MM.1S (cell line): Measurements from ENCODE around the gene FOXJ1.
A peak's percentile ranks its signal among the peaks of the same experiment; 100 is the strongest.

Source experiments
- DNase-seq: peaks from one replicate; pipeline ENCODE4 v3.0.0-alpha.2; 2015
- H2AFZ ChIP-seq: fragments of 300-600 bp; sonication (generic); 2 replicates; pipeline ENCODE4 v1.6.0; 2016; ENCODE audit warnings: antibody characterized with exemption, low read length
- H3F3A ChIP-seq: fragments of 300-600 bp; sonication (generic); 2 replicates; pipeline ENCODE4 v1.6.1; 2016; ENCODE audit warnings: mild to moderate bottlenecking, antibody characterized with exemption, low read length, moderate library complexity, mixed read lengths; ENCODE audit not compliant: insufficient read depth
- H3K27ac ChIP-seq: fragments of 300-600 bp; sonication (generic); 2 replicates; pipeline ENCODE4 v1.5.1; 2016; ENCODE audit warnings: mild to moderate bottlenecking, low read length
- H3K27me3 ChIP-seq: fragments of 300-600 bp; sonication (generic); replicated peaks from 2 replicates; pipeline ENCODE4 v1.6.0; 2016; ENCODE audit warnings: low read length; ENCODE audit not compliant: insufficient read depth
- H3K36me3 ChIP-seq: fragments of 300-600 bp; sonication (generic); replicated peaks from 2 replicates; pipeline ENCODE4 v1.6.1; 2016; ENCODE audit warnings: mild to moderate bottlenecking, low read length, mixed read lengths; ENCODE audit not compliant: insufficient read depth
- H3K4me1 ChIP-seq: fragments of 300-600 bp; sonication (generic); 2 replicates; pipeline ENCODE4 v1.6.1; 2016; ENCODE audit warnings: low read length, mixed read lengths
- H3K4me2 ChIP-seq: fragments of 300-600 bp; sonication (generic); 2 replicates; pipeline ENCODE4 v1.6.0; 2016; ENCODE audit warnings: low read depth, low read length
- H3K4me3 ChIP-seq: fragments of 300-600 bp; sonication (generic); 2 replicates; pipeline ENCODE4 v1.5.1; 2016; ENCODE audit warnings: low read length, mixed read lengths
- H3K79me2 ChIP-seq: fragments of 300-600 bp; sonication (generic); 2 replicates; pipeline ENCODE4 v1.6.1; 2016; ENCODE audit warnings: mixed run types, low read length, mixed read lengths
- H3K9ac ChIP-seq: fragments of 300-600 bp; sonication (generic); 2 replicates; pipeline ENCODE4 v1.6.1; 2016; ENCODE audit warnings: low read length, mixed read lengths
- H3K9me2 ChIP-seq: fragments of 300-600 bp; sonication (generic); replicated peaks from 2 replicates; pipeline ENCODE4 v1.6.1; 2016; ENCODE audit warnings: mild to moderate bottlenecking, low read length, mixed read lengths; ENCODE audit not compliant: insufficient read depth
- H3K9me3 ChIP-seq: fragments of 300-600 bp; sonication (generic); replicated peaks from 2 replicates; pipeline ENCODE4 v1.6.1; 2016; ENCODE audit warnings: mild to moderate bottlenecking, low read length, mixed read lengths; ENCODE audit not compliant: insufficient read depth
- H4K20me1 ChIP-seq: fragments of 300-600 bp; sonication (generic); 2 replicates; pipeline ENCODE4 v1.6.1; 2016; ENCODE audit warnings: mild to moderate bottlenecking, low read length, moderate library complexity, mixed read lengths; ENCODE audit not compliant: insufficient read depth
- EZH2 ChIP-seq: fragments of 300-600 bp; sonication (generic); optimal IDR thresholded peaks from 2 replicates; pipeline ENCODE3; 2017; ENCODE audit warnings: low read depth, mild to moderate bottlenecking, antibody characterized with exemption, low read length, mixed read lengths
- EZH2phosphoT487 ChIP-seq: fragments of 300-600 bp; sonication (generic); IDR thresholded peaks from 2 replicates; pipeline ENCODE4 v1.6.1; 2018; ENCODE audit warnings: antibody characterized with exemption, low read length
- TF ChIP-seq, protein P1 (sequence below): fragments of 300-600 bp; sonication (generic); IDR thresholded peaks from 2 replicates; pipeline ENCODE4 v1.5.1; 2016; ENCODE audit warnings: antibody characterized with exemption, low read length, mixed read lengths

The FOXJ1 gene

DNA sequence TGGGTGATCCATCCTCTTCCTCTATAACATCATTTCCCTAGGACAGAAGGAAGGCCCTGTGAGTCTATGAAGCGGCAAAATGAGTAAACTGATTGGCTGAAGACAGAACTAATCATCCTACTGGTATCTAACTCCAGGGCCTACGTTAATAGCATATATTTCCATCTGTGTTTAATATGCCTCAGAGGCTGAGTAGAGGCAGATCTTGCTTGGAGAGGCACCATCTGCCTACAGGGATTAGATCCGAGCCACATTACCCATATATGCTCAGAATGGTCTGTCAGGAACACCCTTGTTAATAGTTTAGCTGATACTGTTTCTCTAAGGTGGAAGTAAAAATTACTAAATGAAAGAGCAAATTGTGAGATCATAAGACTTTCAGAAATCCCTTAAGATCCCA lies 13.2 kb upstream of the FOXJ1 start:
- Histone ChIP-seq H3K9me2 (no peaks in the 10 kb centered on the region), H2AFZ (no peak overlapping the region), H3K27me3 (no peaks in the 10 kb centered on the region), H3K9ac (no peak overlapping the region), H4K20me1 (no peaks in the 10 kb centered on the region), H3F3A (no peaks in the 10 kb centered on the region), H3K27ac (no peak overlapping the region), H3K9me3 (no peaks in the 10 kb centered on the region), H3K36me3 (no peaks in the 10 kb centered on the region), H3K4me3 (no peak overlapping the region), H3K4me2 (no peak overlapping the region), H3K79me2 (no peaks in the 10 kb centered on the region), H3K4me1 (no peaks in the 10 kb centered on the region)
- TF ChIP-seq EZH2, result no peak
- DNase-seq, result no peak

DNA sequence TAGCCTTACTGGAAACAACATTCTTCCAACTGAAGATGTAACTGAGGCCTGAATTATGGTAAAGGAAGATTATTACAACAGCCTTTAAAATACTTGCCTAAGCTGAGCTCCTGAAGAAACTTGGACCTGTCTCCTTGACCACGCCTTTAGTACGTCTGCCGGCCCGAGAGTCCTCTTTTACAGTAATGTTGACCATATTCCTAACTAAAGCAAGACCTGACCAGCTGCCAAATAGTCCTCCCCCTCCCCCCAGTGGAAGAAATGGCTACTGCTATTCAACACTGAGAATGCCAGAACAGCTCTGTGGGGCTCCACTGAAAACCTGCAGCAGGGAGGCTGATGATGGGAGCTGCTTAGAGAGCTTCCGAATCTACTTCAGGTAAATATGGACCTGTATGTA lies 12.6 kb upstream of the FOXJ1 start:
- no peaks in the 10 kb centered on the region for H3F3A ChIP-seq
- H3K27ac ChIP-seq, result no peak overlapping the region
- H3K27me3 ChIP-seq, result no peaks in the 10 kb centered on the region
- no peaks in the 10 kb centered on the region for H3K4me1 ChIP-seq
- no peaks in the 10 kb centered on the region for H3K9me2 ChIP-seq
- H4K20me1 ChIP-seq, result no peaks in the 10 kb centered on the region
- H3K79me2 ChIP-seq, result no peaks in the 10 kb centered on the region
- H2AFZ ChIP-seq, result no peak overlapping the region
- H3K4me3 ChIP-seq, result no peak overlapping the region
- no peaks in the 10 kb centered on the region for H3K36me3 ChIP-seq
- no peak overlapping the region for H3K9ac ChIP-seq
- H3K9me3 ChIP-seq, result no peaks in the 10 kb centered on the region
- no peak overlapping the region for H3K4me2 ChIP-seq
- TF ChIP-seq, protein P1, sequence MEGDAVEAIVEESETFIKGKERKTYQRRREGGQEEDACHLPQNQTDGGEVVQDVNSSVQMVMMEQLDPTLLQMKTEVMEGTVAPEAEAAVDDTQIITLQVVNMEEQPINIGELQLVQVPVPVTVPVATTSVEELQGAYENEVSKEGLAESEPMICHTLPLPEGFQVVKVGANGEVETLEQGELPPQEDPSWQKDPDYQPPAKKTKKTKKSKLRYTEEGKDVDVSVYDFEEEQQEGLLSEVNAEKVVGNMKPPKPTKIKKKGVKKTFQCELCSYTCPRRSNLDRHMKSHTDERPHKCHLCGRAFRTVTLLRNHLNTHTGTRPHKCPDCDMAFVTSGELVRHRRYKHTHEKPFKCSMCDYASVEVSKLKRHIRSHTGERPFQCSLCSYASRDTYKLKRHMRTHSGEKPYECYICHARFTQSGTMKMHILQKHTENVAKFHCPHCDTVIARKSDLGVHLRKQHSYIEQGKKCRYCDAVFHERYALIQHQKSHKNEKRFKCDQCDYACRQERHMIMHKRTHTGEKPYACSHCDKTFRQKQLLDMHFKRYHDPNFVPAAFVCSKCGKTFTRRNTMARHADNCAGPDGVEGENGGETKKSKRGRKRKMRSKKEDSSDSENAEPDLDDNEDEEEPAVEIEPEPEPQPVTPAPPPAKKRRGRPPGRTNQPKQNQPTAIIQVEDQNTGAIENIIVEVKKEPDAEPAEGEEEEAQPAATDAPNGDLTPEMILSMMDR, result peak; percentile 21; the same call in 1 of the 2 replicates
- no peak for TF ChIP-seq EZH2
- no peak for DNase-seq

DNA sequence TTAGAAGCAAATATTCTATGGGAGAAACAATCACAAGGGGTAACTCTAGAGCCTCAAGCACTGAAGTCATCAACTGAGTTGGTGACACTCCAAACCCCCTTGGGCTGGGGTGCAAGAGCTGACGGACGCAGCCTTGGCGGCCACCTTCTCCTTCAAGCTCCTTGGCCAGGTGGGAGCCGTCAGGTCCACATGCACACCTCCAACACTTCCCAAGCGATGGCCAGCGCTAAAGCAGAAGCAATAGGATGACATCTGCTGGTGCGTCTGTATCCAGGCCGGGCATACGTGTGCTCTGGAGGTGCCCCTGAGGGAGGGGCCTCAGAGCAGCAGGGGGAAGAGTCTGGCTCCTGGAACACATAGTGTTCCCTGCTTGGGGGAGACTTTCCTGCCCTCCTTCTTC lies 12.2 kb upstream of the FOXJ1 start:
- Histone ChIP-seq H4K20me1 (no peaks in the 10 kb centered on the region), H3F3A (no peaks in the 10 kb centered on the region), H2AFZ (no peak overlapping the region), H3K9ac (no peak overlapping the region), H3K9me2 (no peaks in the 10 kb centered on the region), H3K4me1 (no peaks in the 10 kb centered on the region), H3K4me2 (no peak overlapping the region), H3K79me2 (no peaks in the 10 kb centered on the region), H3K27ac (no peak overlapping the region), H3K27me3 (no peaks in the 10 kb centered on the region), H3K4me3 (no peak overlapping the region), H3K36me3 (no peaks in the 10 kb centered on the region), H3K9me3 (no peaks in the 10 kb centered on the region)
- TF ChIP-seq, protein P1, result no peak
- no peak for TF ChIP-seq EZH2phosphoT487
- no peak for TF ChIP-seq EZH2
- no peak for DNase-seq

DNA sequence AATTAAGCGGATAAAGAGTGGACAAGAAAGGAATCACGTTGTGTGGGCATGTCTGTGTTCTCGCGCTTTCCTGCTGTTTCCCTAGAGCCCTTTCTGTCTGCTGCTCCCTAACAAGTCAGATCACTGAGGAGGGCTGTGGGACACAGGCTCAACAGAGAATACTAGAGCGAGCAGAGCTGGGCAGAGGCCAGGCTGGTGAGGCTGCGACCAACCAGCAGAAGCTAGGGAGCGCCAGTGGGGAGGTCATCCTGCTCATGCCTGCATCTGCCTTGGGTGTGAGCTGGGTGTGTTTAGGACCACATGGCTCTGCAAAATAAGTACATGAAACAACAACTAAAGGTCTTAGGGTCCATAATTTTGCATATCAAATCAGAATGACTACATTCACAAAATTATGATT lies 11.5 kb upstream of the FOXJ1 start:
- Histone ChIP-seq H3K9me2 (no peaks in the 10 kb centered on the region), H3K9ac (no peak overlapping the region), H3K4me1 (no peaks in the 10 kb centered on the region), H3K27ac (no peak overlapping the region), H3K79me2 (no peaks in the 10 kb centered on the region), H3K36me3 (no peaks in the 10 kb centered on the region), H2AFZ (no peak overlapping the region), H4K20me1 (no peaks in the 10 kb centered on the region), H3K27me3 (no peaks in the 10 kb centered on the region), H3K9me3 (no peaks in the 10 kb centered on the region), H3K4me3 (no peak overlapping the region), H3F3A (no peaks in the 10 kb centered on the region), H3K4me2 (no peak overlapping the region)
- TF ChIP-seq EZH2phosphoT487 (no peak), EZH2 (no peak)
- TF ChIP-seq, protein P1, result no peak
- no peak for DNase-seq
